Measurements from ENCODE around the gene UNC5CL.
A peak's percentile ranks its signal among the peaks of the same experiment; 100 is the strongest.

UNC5CL gene

GRCh38 chr6:41062056-41062455 lies 23.0 kb upstream of the UNC5CL start:
- DNase-seq, result no peak

DNA sequence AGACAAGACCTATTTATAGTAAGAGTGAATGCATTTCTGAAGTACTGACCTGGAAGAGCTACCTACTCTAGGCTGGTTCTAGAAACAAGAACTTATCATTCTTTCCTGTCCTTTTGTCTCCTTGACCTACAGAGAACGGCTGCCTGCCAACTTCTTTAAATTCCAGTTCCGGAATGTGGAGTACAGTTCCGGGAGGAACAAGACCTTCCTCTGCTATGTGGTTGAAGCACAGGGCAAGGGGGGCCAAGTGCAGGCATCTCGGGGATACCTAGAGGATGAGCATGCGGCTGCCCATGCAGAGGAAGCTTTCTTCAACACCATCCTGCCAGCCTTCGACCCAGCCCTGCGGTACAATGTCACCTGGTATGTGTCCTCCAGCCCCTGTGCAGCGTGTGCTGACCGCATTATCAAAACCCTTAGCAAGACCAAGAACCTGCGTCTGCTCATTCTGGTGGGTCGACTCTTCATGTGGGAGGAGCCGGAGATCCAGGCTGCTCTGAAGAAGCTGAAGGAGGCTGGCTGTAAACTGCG lies 22.2 kb upstream of the UNC5CL start:
- no peak for DNase-seq

DNA sequence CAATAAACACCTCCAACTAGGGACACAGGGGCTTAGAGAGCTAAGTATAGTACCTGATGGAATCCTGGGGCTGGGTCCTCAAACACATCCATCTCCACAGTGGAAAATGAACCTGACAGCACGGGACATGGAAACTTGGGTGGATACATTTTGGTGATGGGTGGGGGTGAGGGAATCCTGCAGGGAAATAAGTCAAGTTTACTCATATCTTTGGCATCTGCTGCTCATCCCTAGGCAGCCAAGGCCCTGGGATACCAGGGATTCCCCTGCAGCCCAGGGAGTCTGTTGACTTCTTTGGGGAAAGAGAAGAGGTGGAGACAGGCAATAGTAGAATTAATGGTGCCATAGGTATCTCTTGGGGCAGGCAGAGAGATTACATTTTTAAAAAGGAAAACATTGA lies 20.5 kb upstream of the UNC5CL start:
- DNase-seq, result no peak

GRCh38 chr6:41058783-41059181 lies 19.8 kb upstream of the UNC5CL start:
- DNase-seq, result no peak

GRCh38 chr6:41056768-41057490 lies 17.9 kb upstream of the UNC5CL start:
- no peak for DNase-seq

GRCh38 chr6:41055149-41055548 lies 16.1 kb upstream of the UNC5CL start:
- DNase-seq, result no peak

GRCh38 chr6:41054511-41054910 lies 15.5 kb upstream of the UNC5CL start:
- no peak for DNase-seq

DNA sequence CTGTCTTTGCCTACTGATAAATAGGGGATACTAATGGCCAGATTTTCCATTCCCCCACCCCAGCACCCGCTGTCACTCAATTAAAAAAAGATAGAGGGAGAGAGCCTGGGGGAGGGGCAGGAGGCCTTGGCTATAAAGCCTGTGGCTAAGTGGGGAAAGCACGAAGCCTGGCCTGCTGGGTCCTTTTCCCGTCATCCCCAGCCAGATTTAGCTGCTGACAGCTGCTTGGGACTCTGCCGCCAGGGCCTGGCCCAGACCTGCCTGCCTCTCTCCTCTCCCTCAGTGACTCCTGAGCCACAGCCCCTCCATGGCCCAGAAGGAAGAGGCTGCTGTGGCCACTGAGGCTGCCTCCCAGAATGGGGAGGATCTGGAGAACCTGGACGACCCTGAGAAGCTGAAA lies 14.0 kb upstream of the UNC5CL start, which contains the start of gene APOBEC2:
TSS of gene APOBEC2 (plus strand) at position 162 of the 400 bp plus-strand sequence. CDS start at position 308, 146 bp downstream.
- no peak for DNase-seq

DNA sequence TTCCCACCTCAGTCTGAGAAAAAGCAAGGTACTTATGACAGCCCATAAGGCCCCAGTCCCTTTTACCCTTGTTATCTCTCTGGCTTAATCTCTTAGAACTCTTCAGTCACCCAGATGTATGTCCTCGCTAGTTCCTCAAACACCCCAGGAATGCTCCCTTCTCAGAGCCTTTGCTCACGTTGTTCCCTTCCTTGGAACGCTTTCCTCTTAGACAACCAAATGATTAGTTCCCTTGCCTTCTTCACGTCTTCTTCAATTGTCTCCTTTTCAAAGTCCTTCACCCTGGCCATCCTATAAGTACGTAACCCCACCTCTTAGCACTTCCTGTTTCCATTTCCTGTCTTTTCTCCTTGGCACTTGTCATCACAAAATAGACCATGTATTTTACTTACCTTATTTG lies 12.9 kb upstream of the UNC5CL start:
- DNase-seq, result peak; percentile 28 to 40 (median 35)

DNA sequence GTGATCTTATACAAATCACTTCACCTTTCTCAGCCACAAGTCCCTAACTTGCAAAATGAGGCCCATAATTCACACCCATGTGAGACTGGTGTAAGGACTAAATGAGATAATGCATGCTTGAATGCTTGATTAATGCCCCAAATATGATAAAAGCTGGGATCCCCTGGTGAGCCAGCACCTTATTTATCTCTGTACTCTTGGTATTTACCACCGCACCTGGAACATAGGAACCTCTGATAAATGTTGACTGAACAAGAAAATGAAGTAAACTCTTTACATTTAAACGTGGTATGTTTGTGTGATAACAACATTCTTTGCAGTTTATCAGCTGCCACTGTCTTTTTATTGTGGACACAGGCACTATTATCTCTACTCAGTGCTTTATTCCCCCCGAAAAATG lies 11.5 kb upstream of the UNC5CL start:
- DNase-seq, result no peak

GRCh38 chr6:41049955-41050354 lies 10.9 kb upstream of the UNC5CL start:
- DNase-seq, result no peak

- DNase-seq, result no peak
These were observed 10.5 kb upstream of the UNC5CL start for GRCh38 chr6:41049521-41049920.

GRCh38 chr6:41047745-41048732 lies 9.0 kb upstream of the UNC5CL start:
- DNase-seq, result no peak

DNA sequence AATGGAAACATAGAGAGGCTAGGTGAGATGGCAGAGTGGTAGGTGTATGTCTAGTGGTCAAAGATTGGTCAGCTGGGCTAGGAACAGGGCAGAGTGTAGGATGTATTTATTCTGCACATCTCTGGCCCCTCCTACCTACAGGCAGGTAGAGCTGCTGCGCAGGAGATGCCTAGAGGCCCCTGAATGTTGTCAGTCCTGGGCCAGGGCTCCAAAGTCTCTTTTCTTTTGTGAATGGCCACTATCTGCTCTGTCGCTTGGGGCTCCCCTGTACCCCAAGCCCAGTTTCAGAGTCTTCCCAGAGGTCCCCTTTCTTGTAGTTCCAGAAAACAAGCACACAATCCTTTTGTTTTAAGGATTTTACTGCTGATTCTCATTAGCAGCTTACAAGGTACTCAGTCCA lies 8.3 kb upstream of the UNC5CL start:
- no peak for DNase-seq

DNA sequence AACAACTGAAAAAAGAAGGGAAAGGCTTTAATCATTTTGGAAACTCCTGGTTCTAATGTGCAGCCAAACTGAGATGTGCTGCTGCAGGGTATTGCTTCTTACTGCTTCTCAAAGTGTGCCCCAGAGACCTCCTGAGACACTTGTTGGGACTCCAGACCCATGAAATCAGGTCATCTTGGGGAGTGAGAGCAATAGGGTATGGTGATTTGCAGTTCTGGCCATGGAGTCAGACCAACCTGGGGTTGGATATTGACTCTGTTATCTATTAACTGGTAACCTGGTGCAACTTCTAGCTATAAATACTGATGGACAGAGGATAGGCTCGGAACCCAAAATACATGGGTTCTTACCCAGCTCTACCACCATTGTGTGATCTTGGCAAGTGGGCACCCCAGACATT lies 7.1 kb upstream of the UNC5CL start:
- DNase-seq, result no peak

DNA sequence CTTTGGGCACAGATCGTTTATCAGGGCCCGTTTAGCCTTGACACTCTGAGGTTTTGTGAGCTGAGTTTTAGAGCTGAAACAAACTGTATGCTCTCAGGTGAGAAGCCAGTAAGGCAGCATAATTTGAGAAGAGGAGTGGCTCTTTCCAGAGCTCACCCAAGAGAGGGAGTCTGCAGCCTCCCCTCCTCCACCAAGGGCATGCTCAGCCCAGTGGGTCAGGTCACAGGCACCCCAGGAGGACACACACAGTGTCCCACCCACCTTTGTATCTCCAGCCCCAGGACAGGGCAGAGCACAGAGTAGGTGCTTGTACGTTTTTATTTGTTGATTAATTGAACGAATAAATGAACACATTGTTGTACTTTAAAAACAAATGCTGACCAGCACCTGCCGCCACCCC lies 6.6 kb upstream of the UNC5CL start:
- DNase-seq, result no peak

GRCh38 chr6:41043151-41043550 lies 4.1 kb upstream of the UNC5CL start:
- no peak for DNase-seq

DNA sequence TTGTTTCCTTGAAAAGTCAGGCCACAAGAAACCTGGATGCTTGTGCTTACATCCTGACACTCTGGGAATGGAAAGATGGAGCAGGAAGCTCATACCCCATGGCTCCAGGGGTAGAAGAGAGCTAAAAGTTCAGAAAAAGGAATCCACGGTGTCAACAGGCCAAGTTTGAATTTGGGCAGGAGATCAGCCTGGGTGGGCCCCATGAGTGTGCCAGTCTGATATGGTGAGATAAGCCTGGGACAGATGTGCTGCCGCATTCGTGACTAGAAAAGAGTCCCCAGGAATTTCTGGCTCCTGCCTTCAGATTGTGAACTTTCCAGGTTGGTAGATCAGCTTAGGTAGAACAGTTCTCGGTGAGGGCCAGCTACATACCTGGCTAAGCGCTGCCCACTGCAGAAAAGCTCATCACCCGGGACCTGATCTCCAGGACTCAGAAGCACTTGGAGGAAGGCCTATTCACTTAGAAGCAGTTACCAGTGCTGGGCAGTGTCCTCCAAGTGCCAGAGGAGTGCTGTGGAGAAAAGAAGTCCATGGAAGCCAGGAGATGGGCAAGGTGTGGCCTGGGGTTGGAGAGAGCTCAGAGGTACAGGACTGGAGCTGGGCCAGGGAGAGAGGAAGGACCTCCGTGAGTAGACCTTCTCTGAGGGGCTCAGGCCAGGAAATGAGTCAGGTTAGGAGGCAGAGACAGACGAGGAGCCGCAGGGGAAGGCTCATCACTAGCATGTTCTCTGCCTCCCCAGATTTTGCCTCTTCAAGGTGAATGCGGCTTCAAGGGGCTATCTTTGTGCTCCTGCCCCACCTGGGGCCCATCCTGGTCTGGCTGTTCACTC lies 3.4 kb upstream of the UNC5CL start, which contains the start of gene TSPO2:
TSS of gene TSPO2 (plus strand) at position 242 of the 830 bp plus-strand sequence. CDS start at position 761, 519 bp downstream.
- no peak for DNase-seq

- DNase-seq, result peak in 1 of 3 donors; percentile 5
These were observed 2.0 kb upstream of the UNC5CL start for GRCh38 chr6:41040940-41041536.

DNA sequence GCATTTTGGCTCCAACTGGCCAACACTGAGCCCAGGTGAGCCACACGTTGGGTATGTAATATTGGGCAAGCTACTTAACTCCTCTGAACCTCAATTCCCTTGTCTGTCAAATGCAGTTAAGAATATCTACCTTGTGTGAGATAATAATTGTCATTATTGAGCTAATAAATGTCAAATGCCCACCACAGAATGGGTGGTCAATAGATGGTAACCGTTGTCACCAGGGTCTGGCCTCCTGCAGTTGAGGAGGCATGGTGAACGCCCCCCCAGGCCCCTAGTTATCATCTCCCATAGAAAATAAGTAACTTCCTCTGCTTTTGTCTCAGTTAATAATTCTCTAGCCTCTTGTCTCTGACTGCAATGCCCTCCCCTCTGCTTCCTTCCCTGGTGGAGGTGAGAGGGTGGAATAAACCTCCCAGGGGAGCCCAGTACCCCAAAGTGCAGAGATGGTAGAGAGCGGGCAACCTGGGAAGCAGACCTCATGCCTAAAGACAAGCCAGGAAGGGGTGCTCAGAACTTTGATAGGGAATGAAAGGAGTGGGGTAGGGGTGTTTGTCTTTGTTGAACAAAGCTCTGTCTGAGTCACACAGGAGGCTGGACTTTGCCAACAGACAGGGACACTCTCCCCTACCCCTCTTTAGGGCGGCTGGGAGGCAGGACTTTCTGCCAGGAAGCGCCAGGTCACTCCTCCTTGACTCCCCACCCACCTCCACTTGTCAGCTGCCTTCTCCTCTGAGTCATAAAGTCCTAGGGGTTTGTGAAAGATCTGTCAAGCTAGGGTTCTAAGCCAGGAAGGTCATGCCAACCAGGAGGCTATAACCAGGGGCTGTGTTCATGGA lies 1.3 kb upstream of the UNC5CL start:
- peak; percentile 61 to 74 (median 64) for DNase-seq

DNA sequence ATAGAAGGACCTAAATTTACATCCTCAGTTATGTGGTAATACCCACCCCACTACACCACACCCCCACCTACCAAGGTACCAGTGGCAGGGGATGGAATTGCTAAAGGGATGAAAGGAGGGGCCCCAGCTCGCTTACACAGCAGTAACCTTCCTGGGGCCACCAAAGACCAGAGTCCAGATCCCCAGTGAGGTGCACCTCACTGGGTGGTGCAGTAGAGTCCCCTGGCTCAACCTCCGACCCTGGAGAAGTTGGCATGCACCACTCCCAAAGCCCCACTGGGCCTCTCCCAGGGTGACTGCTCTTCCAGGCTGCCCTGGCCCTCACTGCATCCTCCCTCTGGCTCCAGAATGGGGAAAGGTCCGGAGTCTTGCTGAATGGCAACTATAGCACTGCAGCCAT lies 816 bp downstream of the UNC5CL start:
- no peak for DNase-seq
